Ectodermal cell (in vitro differentiated cells): ENCODE results near the gene HMG20A.

Experiments
- H3K27ac ChIP-seq: 2 replicates; pipeline ENCODE4 v1.7.0; 2013; ENCODE audit warnings: mild to moderate bottlenecking, low read depth, low read length; ENCODE audit not compliant: insufficient read depth, poor library complexity, severe bottlenecking
- H3K27me3 ChIP-seq: 2 replicates; pipeline ENCODE4 v1.7.0; 2013; ENCODE audit warnings: mild to moderate bottlenecking, low read length; ENCODE audit not compliant: insufficient read depth, control insufficient read depth, poor library complexity, severe bottlenecking
- H3K36me3 ChIP-seq: one replicate; pipeline ENCODE4 v1.7.0; 2013; ENCODE audit warnings: low read length; ENCODE audit not compliant: control insufficient read depth, insufficient read depth
- H3K4me1 ChIP-seq: one replicate; pipeline ENCODE4 v1.7.0; 2013; ENCODE audit warnings: low read length; ENCODE audit not compliant: control insufficient read depth, insufficient read depth
- H3K4me3 ChIP-seq: 2 replicates; pipeline ENCODE4 v1.7.0; 2013; ENCODE audit warnings: low read depth, low read length, control low read depth; ENCODE audit not compliant: insufficient read depth
- H3K9me3 ChIP-seq: 2 replicates; pipeline ENCODE4 v1.7.0; 2013; ENCODE audit warnings: mild to moderate bottlenecking, low read length, moderate library complexity; ENCODE audit not compliant: control insufficient read depth
- WGBS, 2 experiments: methylation state at CpG; one replicate each; pipeline ENCODE4 v1.1.7; 2013; ENCODE audit warnings: missing lambda C conversion rate in 2 of 2; 5-methylcytosine and 5-hydroxymethylcytosine counted together

HMG20A gene

DNA sequence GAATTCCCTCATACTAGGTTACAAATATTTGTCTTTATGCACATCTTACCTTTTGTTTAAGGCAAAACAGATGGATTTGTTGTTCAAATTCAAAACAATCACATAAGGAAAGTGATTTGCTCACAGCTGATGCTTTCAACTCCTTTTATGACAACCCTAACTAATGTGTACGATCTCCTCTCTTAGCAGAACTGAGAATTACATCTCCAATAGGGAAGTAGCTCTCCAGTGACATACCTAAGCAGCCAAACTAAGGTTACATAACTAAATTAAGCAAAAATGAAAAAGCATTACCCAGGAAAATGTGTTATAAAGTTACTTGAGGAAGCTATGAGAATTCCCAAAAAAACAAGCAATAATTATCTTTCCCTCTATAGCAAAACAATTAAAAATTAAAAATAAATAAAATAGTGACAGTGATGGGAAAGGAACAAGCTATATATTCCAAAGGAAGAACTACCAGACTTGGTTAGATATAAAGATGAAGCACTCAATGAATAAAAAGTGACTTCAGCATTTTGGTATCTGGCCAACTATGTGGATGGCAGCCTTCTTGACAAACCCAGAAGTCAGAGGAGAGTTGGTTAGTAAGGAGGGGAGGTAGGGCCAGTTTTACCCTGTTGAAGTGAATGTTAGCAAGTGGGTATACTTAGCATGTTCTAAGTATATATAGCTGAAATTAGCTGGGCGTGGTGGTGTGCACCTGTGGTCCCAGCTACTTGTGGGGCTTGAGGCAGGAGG is 33.2 kb upstream of the HMG20A start:
- Histone ChIP-seq H3K27me3 (no peaks in the 10 kb centered on the region), H3K27ac (no peak overlapping the region), H3K4me1 (no peaks in the 10 kb centered on the region), H3K4me3 (no peak overlapping the region), H3K9me3 (no peaks in the 10 kb centered on the region), H3K36me3 (no peaks in the 10 kb centered on the region)
- WGBS, 2 experiments: 86 to 94% methylated on average over 2 of the region's 2 CpGs

DNA sequence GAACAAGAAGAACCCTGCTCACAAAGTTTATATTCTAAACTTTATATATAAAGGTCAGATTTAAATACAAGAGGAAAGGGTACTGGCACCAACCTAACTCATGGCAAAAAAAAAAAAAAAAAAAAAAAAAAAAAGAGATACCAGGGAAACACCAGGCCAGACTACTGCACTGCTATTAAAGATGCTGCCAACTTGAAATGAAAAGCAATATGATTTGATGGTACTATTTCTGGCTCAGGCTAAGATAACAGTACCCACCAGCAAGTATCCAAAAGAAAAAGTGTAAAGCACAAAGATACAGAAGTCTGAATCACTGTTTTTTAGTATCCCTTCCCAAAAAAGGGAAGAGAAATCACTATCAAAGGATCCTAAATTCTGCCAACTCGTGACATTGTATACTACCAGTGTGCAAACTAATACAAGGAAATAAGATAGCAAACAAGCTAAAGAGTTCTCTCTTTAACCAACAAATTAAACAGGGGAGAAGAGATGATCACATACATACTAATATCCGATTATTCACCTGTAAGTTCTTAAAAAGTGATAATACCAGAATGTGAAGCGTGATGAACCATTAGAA is 29.2 kb upstream of the HMG20A start:
- Histone ChIP-seq H3K9me3 (no peaks in the 10 kb centered on the region), H3K4me3 (no peak overlapping the region), H3K27ac (no peak overlapping the region), H3K27me3 (no peaks in the 10 kb centered on the region), H3K36me3 (no peaks in the 10 kb centered on the region), H3K4me1 (no peaks in the 10 kb centered on the region)
- 88 to 91% methylated on average over 1 to 3 of the region's 3 CpGs for WGBS, 2 experiments

DNA sequence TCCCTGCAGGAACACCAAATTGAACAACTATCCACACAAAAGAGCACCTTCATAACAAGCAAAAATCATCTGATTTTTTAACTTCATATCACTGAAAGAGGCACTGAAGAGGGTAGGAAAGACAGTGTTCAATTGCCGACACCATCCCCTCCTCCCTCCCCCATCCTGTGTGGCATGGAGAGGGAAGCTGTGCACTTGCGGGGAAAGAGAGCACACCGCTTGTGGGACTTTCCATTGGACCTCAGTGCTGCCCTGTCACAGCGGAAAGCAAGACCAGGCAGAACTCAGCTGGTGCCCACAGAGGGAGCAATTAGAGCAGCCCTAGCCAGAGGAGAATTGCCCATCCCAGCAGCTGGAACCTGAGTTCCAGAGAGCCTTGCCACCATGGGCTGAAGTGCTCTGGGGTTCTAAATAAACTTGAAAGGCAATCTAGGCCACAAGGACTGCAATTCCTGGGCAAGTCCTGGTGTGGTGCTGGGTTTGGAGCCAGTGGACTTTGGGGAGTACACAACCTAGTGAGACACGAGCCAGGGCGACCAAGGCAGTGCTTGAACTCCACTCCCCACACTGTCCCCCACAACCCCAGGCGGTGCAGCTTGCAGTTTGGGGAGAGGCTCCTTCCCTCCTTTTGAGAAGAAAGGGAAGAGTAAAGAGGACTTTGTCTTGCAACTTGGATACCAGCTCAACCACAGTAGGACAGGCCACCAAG is 27.8 kb upstream of the HMG20A start:
- no peaks in the 10 kb centered on the region for H3K27me3 ChIP-seq
- 97% methylated on average over 7 of the region's 7 CpGs for WGBS, 2 experiments

DNA sequence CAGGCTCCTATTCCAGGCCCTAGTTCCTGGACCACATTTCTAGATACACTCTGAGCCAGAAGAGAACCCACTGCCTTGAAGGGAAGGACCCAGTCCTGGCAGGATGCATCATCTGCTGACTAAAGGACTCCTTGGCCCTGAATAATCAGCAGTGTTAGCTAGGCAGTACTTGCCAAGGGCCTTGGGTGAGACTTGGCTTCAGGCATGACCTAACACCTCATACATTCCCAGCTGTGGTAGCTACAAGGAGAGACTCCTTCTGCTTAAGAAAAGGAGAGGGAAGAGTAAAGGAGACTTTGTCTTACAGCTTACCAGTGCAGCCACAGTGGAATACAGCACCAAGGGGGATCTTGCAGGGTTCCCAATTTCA is 27.2 kb upstream of the HMG20A start:
- Histone ChIP-seq H3K9me3 (no peaks in the 10 kb centered on the region), H3K27ac (no peak overlapping the region), H3K36me3 (no peaks in the 10 kb centered on the region), H3K4me3 (no peak overlapping the region), H3K4me1 (no peaks in the 10 kb centered on the region), H3K27me3 (no peaks in the 10 kb centered on the region)

More for the DNA sequence above, 27.8 kb upstream of the HMG20A start:
- Histone ChIP-seq H3K4me1 (no peaks in the 10 kb centered on the region), H3K4me3 (no peak overlapping the region), H3K36me3 (no peaks in the 10 kb centered on the region), H3K27ac (no peak overlapping the region), H3K9me3 (no peaks in the 10 kb centered on the region)

DNA sequence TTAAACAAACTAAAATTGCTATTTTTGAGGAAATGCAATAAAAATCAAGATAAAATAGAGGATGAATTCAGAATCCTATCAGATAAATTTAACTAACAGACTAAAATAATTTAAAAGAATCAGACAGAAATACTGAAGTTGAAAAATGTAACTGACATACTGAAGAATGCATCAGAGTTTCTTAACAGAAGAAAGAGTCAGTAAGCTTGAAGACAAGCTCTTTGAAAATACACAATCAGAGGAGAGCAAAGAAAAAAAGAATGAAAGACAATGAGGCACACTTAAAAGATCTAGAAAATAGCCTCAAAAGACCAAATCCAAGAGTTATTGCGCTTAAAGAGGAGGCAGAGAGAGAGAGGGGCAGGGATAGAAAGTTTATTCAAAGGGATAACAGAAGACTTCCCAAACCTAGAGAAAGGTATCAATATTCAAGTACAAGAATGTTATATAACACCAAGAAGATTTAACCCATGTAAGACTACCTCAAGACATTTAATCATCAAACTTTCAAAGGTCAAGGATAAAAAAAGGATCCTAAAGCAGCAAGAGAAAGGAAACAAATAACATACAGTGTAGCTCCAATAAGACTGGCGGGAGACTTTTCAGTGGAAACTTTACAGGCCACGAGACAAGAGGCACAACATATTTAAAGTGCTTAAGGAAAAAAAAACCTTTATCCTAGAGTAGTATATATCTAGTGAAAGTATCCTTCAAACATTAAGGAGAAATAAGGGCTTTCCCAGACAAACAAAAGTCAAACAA is 25.5 kb upstream of the HMG20A start:
- WGBS, 2 experiments: 73 to 100% methylated on average over 2 of the region's 3 CpGs
- no peak overlapping the region for H3K4me3 ChIP-seq

DNA sequence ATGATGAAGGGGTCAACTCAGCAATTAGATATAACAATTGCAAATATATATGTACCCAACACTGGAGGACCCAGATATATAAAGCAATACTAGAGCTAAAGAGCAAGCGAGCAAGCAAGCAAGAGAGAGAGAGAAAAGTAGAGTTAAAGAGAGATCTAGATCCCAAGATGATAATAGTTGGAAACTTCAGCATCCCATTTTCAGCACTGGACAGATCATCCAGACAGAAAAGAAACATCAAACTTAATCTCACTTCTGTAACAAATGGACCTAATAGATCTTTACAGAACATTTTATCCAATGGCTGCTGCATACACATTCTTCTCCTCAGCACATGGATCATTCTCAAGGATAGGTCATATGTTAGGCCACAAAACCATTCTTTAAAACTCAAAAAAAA is 24.0 kb upstream of the HMG20A start:
- Histone ChIP-seq H3K9me3 (peaks cover 5% of the 10 kb centered on the region), H3K27me3 (no peaks in the 10 kb centered on the region), H3K27ac (no peak overlapping the region), H3K4me1 (no peaks in the 10 kb centered on the region), H3K36me3 (no peaks in the 10 kb centered on the region), H3K4me3 (no peak overlapping the region)
- 100% methylated on average over 1 of the region's 1 CpG for WGBS, 2 experiments

More for the DNA sequence above, 25.5 kb upstream of the HMG20A start:
- Histone ChIP-seq H3K36me3 (no peaks in the 10 kb centered on the region), H3K4me1 (no peaks in the 10 kb centered on the region), H3K27me3 (no peaks in the 10 kb centered on the region), H3K9me3 (peaks cover 4% of the 10 kb centered on the region), H3K27ac (no peak overlapping the region)

DNA sequence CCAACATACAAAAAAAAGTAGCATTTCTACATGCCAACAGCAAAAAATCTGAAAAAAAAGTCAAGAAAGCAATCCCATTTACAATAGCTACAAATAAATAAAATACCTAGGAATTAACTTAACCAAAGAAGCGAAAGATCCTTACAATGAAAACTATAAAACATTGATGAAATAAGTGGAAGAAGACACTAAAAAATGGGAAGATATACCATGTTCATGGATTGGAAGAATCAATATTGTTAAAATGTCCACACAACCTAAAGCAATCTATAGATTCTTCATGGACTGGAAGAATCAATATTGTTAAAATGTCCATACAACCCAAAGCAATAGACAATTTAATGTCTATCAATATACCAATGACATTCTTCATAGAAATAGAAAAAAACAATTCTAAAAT is 21.8 kb upstream of the HMG20A start:
- H3K27ac ChIP-seq: no peak overlapping the region
- H3K36me3 ChIP-seq: no peaks in the 10 kb centered on the region
- no peaks in the 10 kb centered on the region for H3K4me1 ChIP-seq
- no peaks in the 10 kb centered on the region for H3K27me3 ChIP-seq
- peaks cover 5% of the 10 kb centered on the region for H3K9me3 ChIP-seq
- H3K4me3 ChIP-seq: no peak overlapping the region
- no CpG with 5 or more reads among the region's 1 CpG for WGBS, 2 experiments

DNA sequence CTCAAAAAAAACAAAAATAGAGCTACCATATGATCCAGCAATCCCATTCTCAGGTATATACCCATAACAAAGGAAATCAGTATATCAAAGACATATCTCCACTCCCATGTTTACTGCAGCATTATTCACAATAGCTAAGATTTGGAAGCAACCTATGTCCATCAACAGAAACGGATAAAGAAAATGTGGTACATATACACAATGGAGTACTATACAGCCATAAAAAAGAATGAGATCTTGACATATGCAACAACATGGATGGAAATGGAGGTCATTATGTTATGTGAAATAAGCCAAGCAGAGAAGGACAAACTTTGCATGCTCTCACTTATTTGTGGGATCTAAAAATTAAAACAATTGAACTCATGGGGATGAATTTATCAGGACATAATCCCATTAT is 20.4 kb upstream of the HMG20A start:
- H3K4me1 ChIP-seq: no peaks in the 10 kb centered on the region
- no peaks in the 10 kb centered on the region for H3K36me3 ChIP-seq
- no peak overlapping the region for H3K27ac ChIP-seq
- H3K27me3 ChIP-seq: no peaks in the 10 kb centered on the region
- H3K9me3 ChIP-seq: peaks cover 5% of the 10 kb centered on the region
- WGBS, 2 experiments: 88 to 100% methylated on average over 1 of the region's 1 CpG
- H3K4me3 ChIP-seq: no peak overlapping the region

DNA sequence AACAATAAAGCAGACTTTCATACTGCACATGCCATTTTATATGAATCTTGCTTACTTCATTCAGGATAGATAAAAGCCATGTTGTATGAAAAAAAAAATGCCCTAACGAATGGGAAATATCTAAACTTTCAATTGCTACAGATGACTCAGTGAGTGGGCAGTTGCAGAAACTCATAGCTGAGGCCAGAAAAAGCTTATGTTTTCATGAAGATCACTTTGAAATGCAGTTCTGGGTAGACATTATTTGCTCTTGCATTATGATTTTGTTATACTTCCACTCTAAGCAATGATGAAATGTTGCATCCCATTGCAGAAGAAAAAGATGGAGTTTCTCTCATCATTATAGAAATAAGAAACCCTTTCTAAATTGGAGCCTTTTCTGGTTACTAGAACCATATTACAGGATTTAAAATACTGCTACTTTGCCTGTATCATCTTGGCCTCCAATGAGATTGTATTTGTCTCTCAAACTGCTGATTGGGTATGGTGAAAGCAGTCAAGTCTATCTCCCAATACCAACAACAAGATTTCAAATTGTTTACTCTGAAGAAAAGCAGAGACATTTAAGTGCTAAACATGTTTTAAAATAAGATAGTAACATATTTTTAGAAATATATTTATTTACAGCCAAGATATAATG is 17.8 kb upstream of the HMG20A start:
- Histone ChIP-seq H3K4me1 (no peaks in the 10 kb centered on the region), H3K9me3 (peaks cover 5% of the 10 kb centered on the region), H3K36me3 (no peaks in the 10 kb centered on the region), H3K27ac (no peak overlapping the region), H3K27me3 (no peaks in the 10 kb centered on the region), H3K4me3 (no peak overlapping the region)
- WGBS, 2 experiments: 89 to 90% methylated on average over 1 of the region's 1 CpG
